ENCODE results near the gene COL6A2.

GRCh38 chr21:46060596-46061061 is 37.3 kb upstream of the COL6A2 start:
- no peak for TF ChIP-seq NFRKB (IDR thresholded peaks at IDR 0.05)
- TF ChIP-seq SP1 (IDR thresholded peaks at IDR 0.05) = no peak
- no peak for TF ChIP-seq ZNF384 (IDR thresholded peaks at IDR 0.05)
- no peak for TF ChIP-seq CTBP1 (IDR thresholded peaks at IDR 0.05; ENCODE audit: borderline replicate concordance)
- no peak for TF ChIP-seq TARDBP (IDR thresholded peaks at IDR 0.05)
- no peak for TF ChIP-seq BHLHE40 (IDR thresholded peaks at IDR 0.05; ENCODE audit: borderline replicate concordance)

All from HEK293T (cell line).